Amniotic stem cell (primary cell): ENCODE results near the gene PREX1.
"Not testable (repeated sequence)": the region's sequence is repeated elsewhere in the genome, so short reads cannot be mapped to it uniquely, and the experiment has no call there.

Source experiments
- DNase-seq: peaks from one replicate; lab custom pipeline; 2025; lab: John Stamatoyannopoulos, UW

The PREX1 gene

DNA sequence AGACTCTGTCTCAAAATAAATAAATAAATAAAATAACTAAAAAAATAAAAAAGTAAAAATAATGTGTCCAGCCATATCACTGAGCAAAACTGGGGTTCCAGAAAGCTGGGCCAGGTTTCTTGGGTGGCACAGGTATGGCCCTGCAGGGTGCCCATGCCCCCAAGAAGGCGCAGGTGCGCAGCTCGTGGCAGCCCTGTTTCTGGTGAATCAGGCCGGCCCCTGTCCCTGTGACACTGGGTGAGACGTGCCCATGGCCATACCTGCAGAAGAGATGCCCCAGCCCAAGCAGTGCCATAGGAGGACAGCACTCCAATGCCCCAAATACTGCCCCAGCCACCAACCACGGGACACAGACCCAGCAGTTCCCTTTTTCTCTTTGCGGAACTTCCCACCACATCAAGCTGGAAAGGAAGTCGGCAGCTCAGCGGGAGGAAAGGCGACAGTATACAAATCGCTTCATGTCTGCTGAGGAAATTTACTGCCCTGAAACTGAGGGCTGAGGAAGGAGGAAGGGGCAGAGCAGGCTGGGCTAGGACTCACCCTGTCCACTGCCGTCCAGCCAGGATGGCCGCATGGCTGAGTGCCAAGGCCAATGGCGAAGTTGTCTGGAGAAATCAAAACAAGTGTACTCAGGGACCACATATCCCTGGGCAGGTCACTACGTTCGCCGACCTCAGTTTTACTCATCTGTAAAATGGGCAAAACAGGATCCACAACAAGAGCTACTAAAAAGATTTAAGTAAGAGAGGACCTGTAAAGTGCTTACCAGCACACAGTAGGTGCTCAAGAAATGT, 55.4 kb downstream of the PREX1 start:
- no peak for DNase-seq

DNA sequence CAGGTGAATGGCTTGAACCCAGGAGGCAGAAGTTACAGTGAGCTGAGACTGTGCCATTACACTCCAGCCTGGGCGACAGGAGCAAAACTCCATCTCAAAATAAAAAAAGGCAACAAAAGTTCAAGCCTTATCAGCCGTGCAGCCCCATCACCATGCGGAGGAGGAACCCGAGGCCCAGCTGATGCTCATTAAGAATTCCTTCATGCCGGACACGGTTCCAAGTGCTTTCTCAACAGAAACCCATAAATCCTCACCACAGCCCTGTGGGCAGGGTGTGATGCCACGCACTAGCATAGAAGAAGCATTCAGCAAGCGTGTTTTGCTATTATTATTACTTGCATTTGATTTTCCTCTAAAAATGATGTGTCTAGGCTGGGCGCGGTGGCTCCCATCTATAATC, 56.3 kb downstream of the PREX1 start:
- no peak for DNase-seq

DNA sequence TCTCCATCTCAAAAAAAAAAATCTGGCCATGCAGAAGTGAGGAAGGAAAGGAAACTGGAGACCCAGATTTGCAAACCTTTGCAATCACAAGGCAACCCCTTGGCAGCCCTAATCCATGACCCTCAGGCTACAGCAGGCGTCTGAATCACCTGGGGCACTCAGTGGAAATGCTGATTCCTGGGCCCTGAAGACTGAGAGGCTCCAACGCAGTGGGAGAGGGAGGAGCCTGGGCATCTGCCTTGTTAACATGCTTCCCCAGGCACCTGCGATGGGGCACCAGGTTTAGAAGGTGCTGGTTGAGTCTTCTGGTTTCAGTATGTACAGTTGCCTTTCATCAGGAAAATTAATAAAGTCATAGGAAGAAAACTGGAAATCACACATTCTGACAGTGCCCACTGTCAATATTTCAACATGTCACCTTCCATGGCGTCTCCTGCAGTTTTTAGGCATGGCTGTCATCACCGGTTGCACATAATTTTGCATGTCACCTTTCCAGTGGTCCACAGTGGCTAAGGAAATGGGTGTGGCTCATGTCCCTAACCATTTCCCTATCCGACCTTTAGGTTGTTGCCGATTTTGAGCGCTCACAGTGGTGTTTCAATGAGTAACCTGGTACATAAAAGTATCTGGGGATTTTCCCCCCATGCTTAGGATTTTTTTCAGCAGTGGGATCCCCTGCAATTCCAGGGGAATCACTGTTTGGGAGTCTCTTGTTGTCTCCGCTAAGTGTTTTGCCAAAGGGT, 56.9 kb downstream of the PREX1 start:
- DNase-seq, result no peak

DNA sequence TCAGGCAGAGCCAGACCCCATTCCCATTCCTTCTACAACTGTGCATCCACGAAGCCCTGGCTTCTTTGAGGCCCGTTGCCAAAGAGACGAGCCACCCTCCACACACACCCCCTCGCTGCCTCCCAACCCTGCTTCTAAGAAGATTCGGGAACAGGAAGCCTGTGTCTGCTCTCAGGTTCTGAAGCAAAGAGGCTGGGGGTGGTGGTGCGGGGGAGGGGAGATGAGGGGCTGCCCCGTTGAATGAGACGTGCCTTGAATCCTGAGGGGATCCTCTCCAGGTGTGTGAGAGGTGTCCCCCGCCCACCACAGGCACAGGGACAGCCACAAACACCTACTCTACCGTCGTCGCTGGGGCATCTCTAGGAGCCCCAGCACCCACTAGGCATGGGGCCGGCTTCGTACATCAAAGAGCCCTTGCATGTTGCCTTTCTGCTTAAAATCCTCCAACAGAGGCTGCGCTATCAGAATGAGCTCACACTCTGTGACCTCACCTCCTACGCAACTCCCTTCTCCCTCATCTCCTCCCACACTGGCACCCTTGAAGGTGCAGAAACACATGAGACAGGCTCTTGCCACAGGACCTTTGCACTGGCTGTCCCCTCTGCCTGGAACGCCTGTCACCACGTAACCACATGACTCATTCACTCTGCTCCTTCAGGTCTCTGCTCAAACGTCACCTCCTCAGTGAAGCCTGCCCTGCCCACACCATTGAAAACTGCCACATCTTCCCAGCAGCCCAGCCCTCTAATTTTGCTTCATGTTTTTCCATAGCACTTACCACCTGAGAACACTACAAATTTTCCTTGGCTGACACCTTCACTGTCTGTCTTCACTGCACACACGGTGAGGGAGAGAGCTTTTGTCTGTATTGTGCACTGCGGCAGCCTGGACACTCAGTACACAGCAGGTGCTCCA, 58.5 kb downstream of the PREX1 start:
- no peak for DNase-seq

DNA sequence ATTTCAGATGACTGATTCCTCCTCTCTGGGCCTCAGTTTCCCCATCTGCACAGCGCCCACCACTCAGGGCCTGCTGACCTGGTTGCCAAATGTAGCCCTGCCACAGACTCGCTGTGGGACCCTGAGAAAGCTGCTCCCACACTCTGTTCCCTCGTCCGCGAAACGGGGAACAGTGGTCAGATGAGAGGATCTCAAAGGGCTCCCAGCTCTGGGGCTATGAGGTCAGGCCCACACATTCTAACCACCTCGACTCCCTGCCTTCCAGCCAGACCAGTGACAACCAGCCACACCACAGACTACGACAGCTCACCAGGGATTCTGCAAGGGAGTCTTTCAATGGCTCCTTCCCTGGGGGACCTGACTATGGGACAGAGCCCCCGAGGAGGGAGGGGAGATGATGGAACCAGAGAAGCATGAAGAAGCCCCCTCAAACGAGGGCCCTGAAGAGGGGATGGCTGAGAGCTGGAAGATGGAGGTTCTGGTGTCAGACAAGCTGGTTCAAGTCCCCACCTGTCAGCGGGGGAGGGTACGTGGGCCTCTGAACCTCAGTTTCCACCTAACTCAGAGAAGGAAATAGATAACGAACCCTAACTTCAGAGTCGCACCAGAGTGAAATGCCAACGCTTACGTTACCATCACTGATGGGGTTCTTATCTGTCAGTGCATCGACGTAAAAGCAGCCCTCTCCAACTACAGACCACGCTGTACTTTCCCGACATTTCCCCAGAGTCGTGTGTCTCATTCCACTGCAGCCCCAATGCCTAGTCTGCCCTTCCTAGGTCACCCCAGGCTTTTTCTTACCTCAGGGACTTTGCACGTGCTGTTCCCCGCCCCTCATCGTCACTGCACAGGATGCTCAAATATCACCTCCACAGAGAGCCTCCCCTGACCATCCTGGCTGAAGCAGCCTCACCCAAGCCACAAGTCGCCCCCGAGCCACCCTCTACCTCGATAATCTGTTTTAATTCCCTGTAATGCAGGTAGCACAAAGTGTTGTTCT, 60.5 kb downstream of the PREX1 start:
- no peak for DNase-seq

DNA sequence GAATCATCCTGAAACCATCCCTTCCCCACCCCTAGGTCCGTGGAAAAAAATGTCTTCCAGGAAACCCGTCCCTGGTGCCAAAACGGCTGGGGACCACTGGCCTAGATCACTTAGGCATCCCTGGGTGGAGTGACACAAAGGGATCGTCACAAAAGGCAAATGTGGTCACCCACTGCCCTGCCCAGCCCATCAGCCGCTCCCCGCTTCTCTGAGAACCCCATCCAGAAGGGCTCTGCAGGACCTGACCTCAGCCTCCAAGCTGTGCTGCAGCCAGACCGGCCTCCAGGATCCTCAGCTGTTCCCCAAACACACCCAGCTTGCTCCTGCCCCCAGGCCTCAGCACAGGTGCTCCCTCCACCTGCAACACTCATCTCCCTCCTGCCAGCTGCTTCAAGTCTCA, 61.6 kb downstream of the PREX1 start:
- no peak for DNase-seq

DNA sequence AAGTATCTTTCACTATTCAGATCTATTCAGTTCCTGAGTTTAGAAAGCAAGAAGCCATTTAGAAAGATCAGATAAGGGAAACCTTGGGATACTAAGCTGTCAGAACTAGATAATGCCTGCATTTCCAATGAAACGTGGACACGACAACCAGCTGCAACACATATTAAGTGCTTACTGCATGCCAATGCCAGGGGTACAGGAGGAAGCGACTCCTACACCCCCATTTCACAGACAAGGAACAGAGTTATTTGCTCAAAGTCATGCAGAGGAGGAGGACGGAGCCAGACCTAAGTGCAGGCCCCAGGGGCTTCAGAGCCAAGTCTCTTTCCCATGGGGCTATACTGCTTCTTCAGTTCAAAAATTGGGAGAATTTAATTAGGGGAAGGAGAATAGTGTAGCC, 62.4 kb downstream of the PREX1 start:
- no peak for DNase-seq

DNA sequence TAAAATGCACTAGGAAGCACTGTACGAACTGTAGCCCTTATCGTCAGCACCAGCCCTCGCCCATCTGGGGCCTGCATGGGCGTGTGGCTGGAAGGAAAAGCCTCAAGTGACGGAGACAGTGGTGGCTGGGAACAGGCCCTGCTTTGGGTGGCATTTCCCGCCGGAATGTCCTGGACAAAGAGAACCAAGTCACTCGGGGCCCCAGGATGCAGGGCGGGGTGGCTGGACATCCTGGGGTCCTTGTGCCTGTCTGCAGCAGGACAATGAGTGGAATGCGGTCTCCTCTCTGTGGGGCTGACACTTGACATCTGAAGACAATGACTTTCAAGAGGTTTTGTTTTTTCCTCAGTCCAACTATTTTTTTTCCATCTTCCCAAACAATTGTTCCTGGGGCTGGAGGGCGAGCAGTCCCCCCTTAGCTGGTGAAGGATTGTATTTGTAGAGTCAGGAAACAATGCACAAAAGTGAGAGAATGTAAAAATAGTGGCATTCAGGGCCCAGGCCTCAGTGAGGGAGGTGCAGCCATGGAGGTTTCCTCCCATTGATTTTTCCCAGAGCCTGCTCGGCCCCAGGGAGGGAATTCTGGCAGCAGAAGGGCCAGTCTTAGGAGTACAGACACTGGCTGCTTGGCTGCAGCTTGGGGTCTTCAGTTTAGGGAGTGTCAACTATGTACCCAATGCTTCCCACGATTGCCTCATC, 64.4 kb downstream of the PREX1 start:
- no peak for DNase-seq

DNA sequence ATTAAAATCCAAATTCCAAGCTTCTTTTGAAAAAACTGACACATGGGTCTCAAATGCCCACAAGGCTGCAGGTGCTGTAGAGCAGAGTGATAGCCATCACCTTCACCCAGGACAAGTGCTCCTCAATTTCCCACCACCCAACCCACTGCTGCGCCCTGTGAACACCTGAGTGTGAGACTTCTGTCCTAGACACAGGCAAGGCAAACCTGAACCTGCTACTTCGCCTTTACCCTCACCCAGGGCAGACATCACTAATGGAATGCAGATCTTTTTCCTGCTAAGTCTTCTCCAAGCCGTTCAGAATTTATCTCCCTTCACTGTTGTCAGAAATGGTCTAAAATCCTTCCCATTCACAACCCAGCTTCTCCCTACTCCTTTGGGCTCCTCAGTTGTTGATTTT, 65.9 kb downstream of the PREX1 start:
- DNase-seq, result no peak

DNA sequence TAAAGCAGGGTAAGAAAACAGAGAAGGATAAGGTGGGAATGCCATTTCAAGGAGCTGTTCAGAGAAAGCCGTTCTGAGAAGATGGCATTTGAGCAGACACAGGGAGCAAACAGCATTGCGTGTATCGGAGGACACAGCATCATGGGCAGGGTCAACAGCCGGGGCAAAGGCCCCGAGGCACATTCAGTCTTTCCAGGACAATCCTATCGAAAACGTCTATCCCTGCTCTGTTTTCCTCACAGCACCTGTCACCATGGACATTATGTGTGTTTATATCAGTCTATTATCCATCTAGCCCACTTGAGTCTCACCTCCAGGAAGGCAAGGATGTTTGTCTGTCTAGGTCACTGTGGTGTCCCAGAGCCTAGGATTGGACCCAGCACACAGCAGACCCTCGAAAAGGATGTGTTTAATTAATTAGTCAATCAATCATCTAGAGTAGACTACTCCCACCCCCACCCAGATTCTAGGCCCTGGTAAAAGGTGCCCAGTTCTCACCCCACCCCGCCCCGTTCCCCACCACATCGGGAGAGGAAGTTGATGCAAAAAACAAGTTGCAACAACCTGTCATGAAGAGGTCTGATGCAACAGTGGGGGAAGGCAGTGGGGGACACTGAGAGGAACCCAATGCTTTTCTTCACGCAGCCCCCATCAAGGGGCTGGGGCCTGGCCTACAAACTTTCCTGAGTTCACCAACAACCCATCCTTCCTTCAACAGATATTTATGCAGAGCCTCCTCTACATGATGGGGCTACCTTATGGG, 66.6 kb downstream of the PREX1 start:
- no peak for DNase-seq

DNA sequence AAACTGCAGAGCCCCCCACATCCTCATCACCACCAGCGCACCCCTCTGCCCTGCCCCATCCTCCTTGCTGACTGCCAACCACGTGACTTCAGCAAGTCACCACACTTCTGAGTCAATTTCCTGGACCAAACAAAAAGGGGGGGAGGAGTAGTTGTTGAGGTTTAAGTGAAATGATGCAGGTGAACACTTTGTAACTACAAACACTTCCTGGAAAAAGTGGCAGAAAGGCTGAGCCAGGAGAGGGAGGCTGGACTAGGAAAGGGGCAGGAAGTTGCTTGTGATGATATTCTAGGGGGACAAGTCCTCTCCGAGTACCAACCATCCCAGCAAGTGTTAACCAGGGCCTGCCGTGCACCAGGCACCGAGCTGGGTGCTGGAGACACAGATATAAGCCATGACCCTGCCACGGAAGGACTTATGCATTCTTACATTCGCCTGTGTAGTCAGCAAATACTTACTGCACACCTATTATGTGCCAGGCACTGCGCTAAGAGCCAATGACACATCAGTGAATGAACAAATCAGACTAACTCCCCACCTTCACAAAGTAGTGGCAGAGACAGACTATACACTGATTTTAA, 67.3 kb downstream of the PREX1 start:
- DNase-seq, result no peak

DNA sequence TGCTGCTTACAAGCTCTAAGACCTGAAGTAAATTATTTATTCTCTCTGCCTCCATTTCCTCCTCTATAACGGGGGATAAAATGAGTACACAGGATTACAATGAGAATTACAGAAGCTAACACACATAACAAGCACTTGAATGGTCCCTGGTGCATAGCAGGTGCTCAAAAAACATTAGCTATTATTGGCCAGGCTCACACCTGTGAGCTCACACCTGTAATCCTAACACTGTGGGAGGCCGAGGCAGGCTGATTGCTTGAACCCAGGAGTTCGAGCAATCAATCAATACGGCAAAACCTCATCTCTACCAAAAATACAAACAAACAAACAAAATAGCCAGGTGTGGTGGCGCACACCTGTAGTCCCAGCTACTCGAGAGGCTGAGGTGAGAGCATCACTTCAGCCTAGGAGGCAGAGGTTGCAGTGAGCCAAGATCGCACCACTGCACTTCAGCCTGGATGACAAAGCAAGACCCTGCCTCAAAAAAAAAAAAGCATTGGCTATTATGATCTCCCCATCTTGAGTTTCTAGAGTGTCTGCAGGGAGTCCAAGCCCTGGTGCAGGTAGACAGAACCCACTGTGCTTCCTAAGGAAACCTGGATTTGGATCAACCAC, 68.1 kb downstream of the PREX1 start:
- no peak for DNase-seq

DNA sequence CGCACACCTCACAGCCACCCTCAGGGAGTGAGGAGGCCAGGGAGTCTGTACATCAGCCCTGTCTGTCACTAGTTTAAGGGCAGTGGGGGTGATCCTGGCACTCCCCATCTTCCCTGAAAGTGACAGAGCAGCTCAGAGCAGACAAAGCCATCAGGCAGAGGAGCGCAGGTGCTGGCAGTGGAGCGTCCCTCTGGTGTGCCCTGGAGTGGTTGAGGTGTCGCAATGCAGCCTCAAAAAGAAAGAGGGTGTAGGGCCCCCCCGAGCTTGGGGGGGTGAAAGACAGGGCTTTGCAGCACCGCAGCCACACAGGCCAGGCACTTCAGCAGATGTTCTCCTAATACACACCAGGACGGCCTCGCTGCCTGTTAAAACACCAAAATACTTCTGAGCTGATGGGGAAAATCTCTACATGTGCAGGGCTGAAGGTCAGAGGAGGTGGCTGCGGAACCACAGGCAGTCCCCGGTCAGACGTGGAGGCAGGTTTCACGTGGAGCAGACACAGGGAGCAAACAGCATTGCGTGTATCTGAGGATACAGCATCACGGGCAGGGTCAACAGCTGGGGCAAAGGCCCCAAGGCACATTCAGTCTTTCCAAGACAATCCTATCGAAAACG, 69.5 kb downstream of the PREX1 start:
- no peak for DNase-seq

DNA sequence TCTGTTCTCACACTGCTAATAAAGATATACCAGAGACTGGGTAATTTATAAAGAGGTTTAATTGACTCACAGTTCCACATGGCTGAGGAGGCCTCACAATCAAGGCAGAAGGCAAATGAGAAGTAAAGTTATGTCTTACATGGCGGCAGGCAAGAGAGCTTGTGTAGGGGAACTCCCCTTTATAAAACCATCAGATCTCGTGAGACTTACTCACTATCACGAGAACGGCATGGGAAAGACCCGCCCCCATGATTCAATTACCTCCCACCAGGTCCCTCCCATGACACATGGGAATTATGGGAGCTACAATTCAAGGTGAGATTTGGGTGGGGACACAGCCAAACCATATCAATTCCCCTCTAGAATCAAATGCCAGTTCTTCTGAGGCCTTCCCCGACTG, 71.0 kb downstream of the PREX1 start:
- DNase-seq, result not testable (repeated sequence)

DNA sequence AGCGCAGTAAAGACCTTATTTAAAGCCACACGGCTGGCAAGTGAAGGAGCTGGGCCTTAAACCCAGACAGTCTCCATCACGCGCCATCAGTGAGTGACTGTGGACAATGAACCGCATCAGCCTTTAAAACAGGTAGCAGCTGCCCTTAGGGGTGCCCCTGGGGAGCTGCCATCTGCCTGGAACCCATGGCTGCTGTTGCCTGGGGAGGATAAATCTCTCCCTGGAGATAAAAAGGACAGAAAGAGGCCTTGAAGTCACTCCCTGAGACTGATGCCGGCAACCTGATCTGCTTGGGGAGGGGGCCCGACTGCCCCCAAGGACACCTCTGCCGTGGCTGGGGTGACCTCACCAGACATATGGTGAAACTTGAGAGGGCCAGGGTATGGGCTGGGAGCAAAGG, 73.5 kb downstream of the PREX1 start:
- no peak for DNase-seq

DNA sequence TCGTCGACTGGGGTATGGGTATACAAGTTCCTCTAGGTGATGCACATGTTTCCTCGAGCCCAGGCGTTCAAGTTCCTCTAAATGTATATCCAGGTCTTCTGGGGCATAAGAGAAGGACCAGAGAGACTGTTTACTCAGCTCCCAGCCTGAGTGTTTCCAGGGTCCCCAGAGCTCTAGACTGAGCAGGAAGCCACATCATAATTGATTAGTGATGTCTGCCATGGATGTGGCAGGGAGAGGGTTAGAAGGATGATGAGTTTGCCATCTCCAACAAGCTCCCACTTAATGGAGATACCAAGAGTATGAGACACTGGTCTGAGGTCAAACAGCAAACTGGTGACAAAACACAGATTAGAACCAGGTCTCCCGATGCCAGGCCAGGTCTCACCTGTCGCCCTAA, 74.8 kb downstream of the PREX1 start:
- DNase-seq, result no peak

DNA sequence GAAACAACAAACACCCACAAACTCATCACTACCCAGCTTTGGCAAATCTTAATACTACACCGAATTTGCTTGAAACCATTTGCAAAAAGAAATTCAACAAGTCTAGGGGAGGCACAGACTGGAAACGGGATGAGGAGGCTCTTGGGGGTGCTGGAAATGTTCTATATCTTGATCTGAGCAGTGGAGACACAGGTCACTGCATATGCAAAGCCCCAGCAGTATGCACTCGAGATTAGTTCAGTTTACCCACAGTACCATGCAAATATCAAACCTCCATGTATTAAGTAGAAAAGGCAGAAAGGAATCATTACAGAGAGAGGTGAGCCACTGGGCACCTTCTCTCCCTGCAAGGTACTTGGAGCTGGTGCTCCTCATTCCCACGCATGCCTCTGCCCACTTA, 75.9 kb downstream of the PREX1 start:
- no peak for DNase-seq

DNA sequence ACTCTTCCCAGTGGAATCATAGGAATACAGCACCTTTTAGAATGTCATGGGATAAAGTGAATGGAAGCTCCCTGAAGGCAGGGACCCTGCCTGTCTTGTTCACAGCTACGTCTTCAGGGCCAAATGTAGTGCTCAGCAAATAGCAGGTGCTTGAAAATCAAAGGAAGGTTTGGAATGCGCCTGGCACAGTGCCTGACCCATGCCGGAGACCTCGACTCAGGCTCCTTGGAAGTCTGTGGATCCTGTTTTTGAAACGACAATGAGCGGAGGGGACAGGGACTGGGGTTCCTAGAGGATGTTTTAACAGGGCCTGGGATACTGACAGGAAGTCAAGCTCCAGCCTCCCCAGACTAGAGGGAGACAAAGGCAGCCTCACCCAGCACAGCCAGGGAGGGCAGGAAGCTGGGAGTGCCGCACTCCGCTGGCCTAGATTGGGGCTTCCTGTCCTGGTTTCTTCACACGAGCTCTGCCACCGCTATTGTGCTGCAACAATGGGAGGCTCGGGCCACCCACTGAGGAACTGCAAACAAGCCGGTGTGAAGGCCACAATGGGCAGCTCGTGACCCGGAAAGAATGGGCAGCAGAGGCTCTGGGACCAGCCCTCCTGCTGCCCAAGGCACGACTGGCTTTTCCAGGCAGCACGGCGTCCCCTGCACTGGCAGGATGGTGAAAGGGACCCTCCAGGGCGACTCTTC, 76.7 kb downstream of the PREX1 start:
- DNase-seq, result no peak
